ENCODE results near the gene NACC2. TPM values are rescaled to one million over a fixed set of nuclear protein-coding genes. Genes with fewer than 3 reads are reported as not detected.

The NACC2 gene
- total RNA-seq, 1 experiment from 2014 or later: 62.0 TPM

- intact Hi-C loops (cut with micrococcal nuclease; ENCODE audit: unreplicated experiment) (no loop called here), in situ Hi-C loops (cut with HindIII; ENCODE audit: low pct_unique_long_range_greater_than_20kb, low sequenced_read_pairs) (no loop called here)
- ChIA-PET POLR2A (no interaction called here), CTCF (no interaction called here)
- H3K9me3 ChIP-seq (ENCODE audit: control insufficient read depth, insufficient read depth, low read depth, low read length): no peaks in the 10 kb centered on the region
- no peaks in the 10 kb centered on the region for H3K36me3 ChIP-seq (ENCODE audit: control insufficient read depth, insufficient read depth, low read length)
- H3K27ac ChIP-seq (ENCODE audit: low read length): no peak overlapping the region
- no peak for DNase-seq (ENCODE audit: low read depth, low spot score)
- peaks cover 12% of the 10 kb centered on the region for H3K4me1 ChIP-seq (ENCODE audit: control insufficient read depth, insufficient read depth, low read length)
- H3K27me3 ChIP-seq (ENCODE audit: control insufficient read depth, insufficient read depth, low read length): no peaks in the 10 kb centered on the region
- no TSS peak for BruUV-seq (replicated peaks)
- H3K4me3 ChIP-seq (ENCODE audit: low read depth in 2 of 2, low read length in 2 of 2): no peak overlapping the region
- TF ChIP-seq SIN3A (IDR thresholded peaks at IDR 0.05; ENCODE audit: borderline replicate concordance, insufficient read depth, low read depth, low read length) (no peak), TCF7L2 (IDR thresholded peaks at IDR 0.05; ENCODE audit: low read depth, low read length) (no peak), POLR2AphosphoS5 (IDR thresholded peaks at IDR 0.05; ENCODE audit: low read depth, low read length) (no peak), CTCF (IDR thresholded peaks at IDR 0.05) (no peak)
- TF ChIP-seq, protein P1, sequence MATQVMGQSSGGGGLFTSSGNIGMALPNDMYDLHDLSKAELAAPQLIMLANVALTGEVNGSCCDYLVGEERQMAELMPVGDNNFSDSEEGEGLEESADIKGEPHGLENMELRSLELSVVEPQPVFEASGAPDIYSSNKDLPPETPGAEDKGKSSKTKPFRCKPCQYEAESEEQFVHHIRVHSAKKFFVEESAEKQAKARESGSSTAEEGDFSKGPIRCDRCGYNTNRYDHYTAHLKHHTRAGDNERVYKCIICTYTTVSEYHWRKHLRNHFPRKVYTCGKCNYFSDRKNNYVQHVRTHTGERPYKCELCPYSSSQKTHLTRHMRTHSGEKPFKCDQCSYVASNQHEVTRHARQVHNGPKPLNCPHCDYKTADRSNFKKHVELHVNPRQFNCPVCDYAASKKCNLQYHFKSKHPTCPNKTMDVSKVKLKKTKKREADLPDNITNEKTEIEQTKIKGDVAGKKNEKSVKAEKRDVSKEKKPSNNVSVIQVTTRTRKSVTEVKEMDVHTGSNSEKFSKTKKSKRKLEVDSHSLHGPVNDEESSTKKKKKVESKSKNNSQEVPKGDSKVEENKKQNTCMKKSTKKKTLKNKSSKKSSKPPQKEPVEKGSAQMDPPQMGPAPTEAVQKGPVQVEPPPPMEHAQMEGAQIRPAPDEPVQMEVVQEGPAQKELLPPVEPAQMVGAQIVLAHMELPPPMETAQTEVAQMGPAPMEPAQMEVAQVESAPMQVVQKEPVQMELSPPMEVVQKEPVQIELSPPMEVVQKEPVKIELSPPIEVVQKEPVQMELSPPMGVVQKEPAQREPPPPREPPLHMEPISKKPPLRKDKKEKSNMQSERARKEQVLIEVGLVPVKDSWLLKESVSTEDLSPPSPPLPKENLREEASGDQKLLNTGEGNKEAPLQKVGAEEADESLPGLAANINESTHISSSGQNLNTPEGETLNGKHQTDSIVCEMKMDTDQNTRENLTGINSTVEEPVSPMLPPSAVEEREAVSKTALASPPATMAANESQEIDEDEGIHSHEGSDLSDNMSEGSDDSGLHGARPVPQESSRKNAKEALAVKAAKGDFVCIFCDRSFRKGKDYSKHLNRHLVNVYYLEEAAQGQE (IDR thresholded peaks at IDR 0.05; ENCODE audit: insufficient read depth in 1 of 2, low read depth in 2 of 2, low read length in 1 of 2): no peak
- no peak for ATAC-seq
Observed at GRCh38 chr9:135985459-135985774, 109.7 kb downstream of the NACC2 start.

DNA sequence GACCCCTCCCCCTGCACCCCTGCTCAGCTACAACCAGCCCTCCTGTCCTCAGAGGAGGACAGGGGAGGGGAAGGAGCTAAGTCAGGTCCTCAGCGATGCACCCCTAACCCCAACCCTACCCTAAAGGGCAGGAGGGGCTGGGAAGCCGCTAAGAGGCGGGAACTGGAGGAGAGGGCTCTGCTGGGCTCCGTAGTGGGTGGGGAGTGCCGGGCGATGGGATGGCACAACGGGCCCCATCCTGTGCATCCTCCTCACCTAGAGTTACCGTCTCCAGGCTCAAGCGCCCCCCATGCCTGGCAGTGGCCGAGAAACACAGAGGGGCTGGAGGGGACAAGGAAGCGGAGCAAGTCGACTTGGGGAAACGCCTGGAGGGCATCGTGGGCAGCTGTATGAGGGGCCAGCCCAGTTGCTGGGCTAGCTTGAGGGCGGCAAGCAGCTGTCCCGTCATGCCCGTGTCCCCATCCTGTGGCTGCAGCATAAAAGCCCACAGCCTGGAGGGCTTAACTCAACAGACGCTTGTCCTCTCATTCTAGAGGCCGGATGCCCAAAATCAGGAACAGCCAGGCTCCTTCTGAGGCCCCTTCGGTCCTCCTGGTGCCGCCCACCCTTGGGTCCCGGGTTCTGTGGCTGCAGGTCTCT lies 110.9 kb downstream of the NACC2 start:
- H3K4me1 ChIP-seq (ENCODE audit: control insufficient read depth, insufficient read depth, low read length): peaks cover 12% of the 10 kb centered on the region
- ChIA-PET CTCF (no interaction called here), POLR2A (no interaction called here)
- ATAC-seq (no peak; the same call in 1 of the 2 replicates), DNase-seq (ENCODE audit: low read depth, low spot score) (no peak)
- H3K9me3 ChIP-seq (ENCODE audit: control insufficient read depth, insufficient read depth, low read depth, low read length): no peaks in the 10 kb centered on the region
- intact Hi-C loops (cut with micrococcal nuclease; ENCODE audit: unreplicated experiment): no loop called here
- no peak overlapping the region for H3K27ac ChIP-seq (ENCODE audit: low read length)
- H3K27me3 ChIP-seq (ENCODE audit: control insufficient read depth, insufficient read depth, low read length): no peaks in the 10 kb centered on the region
- in situ Hi-C loops (cut with HindIII; ENCODE audit: low pct_unique_long_range_greater_than_20kb, low sequenced_read_pairs): no loop called here
- BruUV-seq (replicated peaks): no TSS peak
- no peaks in the 10 kb centered on the region for H3K36me3 ChIP-seq (ENCODE audit: control insufficient read depth, insufficient read depth, low read length)
- no peak overlapping the region for H3K4me3 ChIP-seq (ENCODE audit: low read depth in 2 of 2, low read length in 2 of 2)
- TF ChIP-seq, protein P1 (IDR thresholded peaks at IDR 0.05; ENCODE audit: insufficient read depth in 1 of 2, low read depth in 2 of 2, low read length in 1 of 2): no peak
- TF ChIP-seq CTCF (IDR thresholded peaks at IDR 0.05): no peak
- no peak for TF ChIP-seq POLR2AphosphoS5 (IDR thresholded peaks at IDR 0.05; ENCODE audit: low read depth, low read length)
- TF ChIP-seq TCF7L2 (IDR thresholded peaks at IDR 0.05; ENCODE audit: low read depth, low read length): no peak
- TF ChIP-seq SIN3A (IDR thresholded peaks at IDR 0.05; ENCODE audit: borderline replicate concordance, insufficient read depth, low read depth, low read length): no peak
